Measurements from ENCODE around the gene EIF4B.

Gene EIF4B

GRCh38 chr12:53049571-53050318 lies 43.5 kb downstream of the EIF4B start, which contains the start of gene TNS2:
TNS2 (plus strand) TSS chr12:53050065; CDS start chr12:53050186, 121 bp downstream.
- no peak for FAIRE-seq
- peak; percentile 1 for DNase-seq (ENCODE audit: insufficient read length)
- TF ChIP-seq POLR2AphosphoS5 (IDR thresholded peaks at IDR 0.05; ENCODE audit: low read depth, low read length) = no peak

GRCh38 chr12:53050426-53051057 lies 44.3 kb downstream of the EIF4B start:
- no peak for DNase-seq (ENCODE audit: insufficient read length)
- no peak for FAIRE-seq

GRCh38 chr12:53051058-53051880 lies 45.0 kb downstream of the EIF4B start:
- DNase-seq (ENCODE audit: insufficient read length) = peak; percentile 8
- FAIRE-seq = no peak

More at GRCh38 chr12:53050426-53051057, 44.3 kb downstream of the EIF4B start:
- no peak for TF ChIP-seq POLR2A (IDR thresholded peaks at IDR 0.05; ENCODE audit: low read depth, low read length)
- TF ChIP-seq TAF1 (IDR thresholded peaks at IDR 0.05; ENCODE audit: borderline replicate concordance, low read depth, low read length) = no peak
- TF ChIP-seq POLR2AphosphoS5 (IDR thresholded peaks at IDR 0.05; ENCODE audit: low read depth, low read length) = no peak

GRCh38 chr12:53051881-53052412 lies 45.7 kb downstream of the EIF4B start:
- FAIRE-seq (no peak), DNase-seq (ENCODE audit: insufficient read length) (no peak)
- no peak for TF ChIP-seq POLR2A (IDR thresholded peaks at IDR 0.05; ENCODE audit: low read depth, low read length)
- TF ChIP-seq TAF1 (IDR thresholded peaks at IDR 0.05; ENCODE audit: borderline replicate concordance, low read depth, low read length) = no peak
- TF ChIP-seq POLR2AphosphoS5 (IDR thresholded peaks at IDR 0.05; ENCODE audit: low read depth, low read length) = no peak

More at GRCh38 chr12:53051058-53051880, 45.0 kb downstream of the EIF4B start:
- no peak for TF ChIP-seq TAF1 (IDR thresholded peaks at IDR 0.05; ENCODE audit: borderline replicate concordance, low read depth, low read length)
- no peak for TF ChIP-seq POLR2A (IDR thresholded peaks at IDR 0.05; ENCODE audit: low read depth, low read length)
- no peak for TF ChIP-seq POLR2AphosphoS5 (IDR thresholded peaks at IDR 0.05; ENCODE audit: low read depth, low read length)

- no peak for FAIRE-seq
- TF ChIP-seq POLR2AphosphoS5 (IDR thresholded peaks at IDR 0.05; ENCODE audit: low read depth, low read length) = no peak
- DNase-seq (ENCODE audit: insufficient read length) = no peak
Observed at GRCh38 chr12:53052419-53053217, 46.4 kb downstream of the EIF4B start.

GRCh38 chr12:53053218-53054111 lies 47.2 kb downstream of the EIF4B start:
- peak; percentile 25 for DNase-seq (ENCODE audit: insufficient read length)
- no peak for TF ChIP-seq POLR2AphosphoS5 (IDR thresholded peaks at IDR 0.05; ENCODE audit: low read depth, low read length)
- TF ChIP-seq POLR2A (IDR thresholded peaks at IDR 0.05; ENCODE audit: low read depth, low read length) = no peak
- TF ChIP-seq TAF1 (IDR thresholded peaks at IDR 0.05; ENCODE audit: borderline replicate concordance, low read depth, low read length) = no peak
- FAIRE-seq = peak; percentile 56

- DNase-seq (ENCODE audit: insufficient read length) (peak; percentile 93), FAIRE-seq (peak; percentile 98)
- TF ChIP-seq TAF1 (IDR thresholded peaks at IDR 0.05; ENCODE audit: borderline replicate concordance, low read depth, low read length) (no peak), POLR2A (IDR thresholded peaks at IDR 0.05; ENCODE audit: low read depth, low read length) (peak; percentile 32; the same call in 1 of the 2 replicates)
Observed at GRCh38 chr12:53054112-53054878, 48.0 kb downstream of the EIF4B start.

GRCh38 chr12:53055471-53056266 lies 49.4 kb downstream of the EIF4B start:
- FAIRE-seq = no peak

GRCh38 chr12:53056296-53056695 lies 50.0 kb downstream of the EIF4B start:
- no peak for DNase-seq (ENCODE audit: insufficient read length)
- no peak for TF ChIP-seq TAF1 (IDR thresholded peaks at IDR 0.05; ENCODE audit: borderline replicate concordance, low read depth, low read length)
- TF ChIP-seq POLR2AphosphoS5 (IDR thresholded peaks at IDR 0.05; ENCODE audit: low read depth, low read length) = no peak
- TF ChIP-seq POLR2A (IDR thresholded peaks at IDR 0.05; ENCODE audit: low read depth, low read length) = no peak
- FAIRE-seq = no peak

More at GRCh38 chr12:53055471-53056266, 49.4 kb downstream of the EIF4B start:
- DNase-seq (ENCODE audit: insufficient read length) = no peak
- TF ChIP-seq TAF1 (IDR thresholded peaks at IDR 0.05; ENCODE audit: borderline replicate concordance, low read depth, low read length) (no peak), POLR2A (IDR thresholded peaks at IDR 0.05; ENCODE audit: low read depth, low read length) (no peak), POLR2AphosphoS5 (IDR thresholded peaks at IDR 0.05; ENCODE audit: low read depth, low read length) (no peak)

Data from GM12892 (cell line).